GM19328 (cell line): ENCODE measurements around the gene CYRIA.

Experiments used
- ATAC-seq: cut with Tn5 transposase; IDR thresholded peaks from one replicate; pipeline ENCODE4 v1.9.1; 2021; ENCODE audit warnings: mild to moderate bottlenecking, moderate library complexity; ENCODE audit not compliant: unreplicated experiment

The CYRIA gene

DNA sequence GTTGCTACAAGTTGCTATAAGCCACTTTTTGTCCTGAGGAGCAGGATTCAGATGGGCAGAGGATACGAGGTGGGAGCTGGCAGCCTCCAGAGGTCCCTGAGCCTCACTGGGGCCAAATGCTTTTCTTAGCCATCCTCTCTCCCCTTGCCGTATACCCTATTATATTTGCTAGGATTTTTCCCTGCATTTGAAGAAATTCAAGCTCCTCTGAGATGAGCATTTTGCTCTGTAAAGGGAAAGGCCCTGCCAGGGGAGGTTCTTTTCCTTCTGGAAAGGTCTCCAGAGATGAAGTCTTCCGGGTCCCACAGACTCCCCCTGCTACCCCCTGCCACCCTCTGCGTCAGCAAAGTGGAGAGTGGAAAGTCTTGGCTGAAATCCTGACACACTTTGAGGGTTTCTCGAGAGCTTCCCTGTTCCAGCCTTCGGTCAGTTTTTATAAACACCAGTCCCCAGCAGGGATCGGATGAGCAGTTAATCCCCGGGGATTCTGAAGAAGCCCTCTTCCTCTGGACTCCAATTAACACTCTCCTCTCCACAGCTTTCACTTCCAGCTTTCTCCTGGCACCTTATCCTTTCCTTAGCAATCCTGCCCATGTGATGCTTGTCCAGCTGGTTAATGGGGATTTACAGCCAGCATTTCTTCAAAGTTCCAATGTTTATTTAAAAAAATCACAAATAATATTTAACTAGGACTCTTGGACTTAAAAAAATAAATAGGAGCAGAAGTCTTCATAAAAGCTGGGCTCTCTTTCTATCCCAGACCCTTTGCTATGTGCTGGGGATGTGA, 13.1 kb downstream of the CYRIA start:
- ATAC-seq: no peak

DNA sequence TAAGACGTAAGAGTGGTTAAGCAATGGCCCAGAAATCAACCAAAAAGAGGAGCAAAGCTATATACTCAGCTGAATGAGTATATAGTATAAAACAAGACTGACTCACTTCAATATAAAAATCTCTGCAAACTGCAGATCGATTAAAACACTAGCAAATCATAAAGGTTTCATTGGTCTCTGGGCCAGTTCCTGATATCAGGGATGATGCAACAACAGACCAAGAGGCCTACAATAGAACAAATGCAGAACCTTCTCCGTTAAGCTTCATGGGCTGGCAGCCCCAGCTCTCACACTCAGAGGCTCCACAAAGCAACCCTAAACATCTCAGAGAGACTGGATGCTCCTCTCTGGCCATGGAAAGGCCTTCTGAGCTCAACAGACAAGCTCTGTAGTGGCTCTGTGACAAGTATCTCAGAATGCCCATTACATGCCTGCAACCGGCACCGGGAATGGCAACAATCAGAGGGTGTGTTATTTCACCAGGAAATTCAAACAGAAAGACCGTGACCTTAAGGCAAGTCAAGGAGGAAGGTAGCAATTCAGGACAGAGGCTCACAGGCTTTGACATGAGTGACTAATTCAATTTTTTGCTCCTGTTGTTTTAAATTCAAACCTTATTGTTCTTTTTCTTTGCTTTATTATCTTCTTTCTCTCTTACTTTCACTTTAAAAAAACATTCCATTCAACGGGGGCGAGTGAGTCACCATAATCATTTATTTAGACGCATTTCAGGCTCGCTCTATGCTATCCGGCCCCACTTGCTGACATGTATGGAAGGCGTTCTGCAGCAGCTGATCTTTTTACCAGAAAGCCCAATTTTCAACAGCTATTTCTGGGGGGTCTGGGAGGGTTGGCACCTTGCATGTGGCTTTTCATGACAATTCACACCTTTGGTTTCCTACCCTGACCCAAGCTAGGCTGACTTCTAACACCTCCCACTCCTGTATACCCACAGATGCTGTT, 15.1 kb downstream of the CYRIA start:
- ATAC-seq: no peak

- ATAC-seq: no peak
These were observed 16.0 kb downstream of the CYRIA start for GRCh38 chr2:16649353-16650286.

DNA sequence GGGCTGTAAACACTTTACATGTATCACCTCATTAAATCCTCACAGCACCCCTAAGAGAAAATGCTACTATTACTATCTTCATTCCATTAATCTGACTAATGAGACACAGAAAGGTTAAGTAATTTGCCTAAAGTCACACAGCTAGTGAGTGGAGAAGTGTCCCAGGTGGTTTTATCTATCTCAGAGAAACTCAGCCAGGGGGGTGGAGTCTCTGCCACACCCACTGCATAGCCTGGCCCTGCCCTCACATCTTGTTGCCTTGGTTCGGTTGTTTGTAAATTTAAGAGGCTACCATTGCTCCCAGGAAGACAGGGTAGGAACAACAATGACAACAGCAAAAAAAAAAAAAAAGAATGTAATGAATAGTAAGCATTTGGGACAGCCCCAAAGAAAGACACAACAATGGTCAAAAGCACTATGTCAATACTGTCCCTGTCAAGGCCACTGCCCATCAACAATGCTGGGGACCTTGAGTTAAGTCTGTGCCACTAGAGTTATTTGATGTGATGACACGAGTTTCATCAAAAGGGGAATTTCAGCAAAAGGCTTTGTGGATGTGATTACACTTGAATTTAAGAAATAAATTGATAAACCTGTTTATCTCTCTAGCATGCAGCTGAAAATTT, 17.5 kb downstream of the CYRIA start:
- ATAC-seq: no peak

DNA sequence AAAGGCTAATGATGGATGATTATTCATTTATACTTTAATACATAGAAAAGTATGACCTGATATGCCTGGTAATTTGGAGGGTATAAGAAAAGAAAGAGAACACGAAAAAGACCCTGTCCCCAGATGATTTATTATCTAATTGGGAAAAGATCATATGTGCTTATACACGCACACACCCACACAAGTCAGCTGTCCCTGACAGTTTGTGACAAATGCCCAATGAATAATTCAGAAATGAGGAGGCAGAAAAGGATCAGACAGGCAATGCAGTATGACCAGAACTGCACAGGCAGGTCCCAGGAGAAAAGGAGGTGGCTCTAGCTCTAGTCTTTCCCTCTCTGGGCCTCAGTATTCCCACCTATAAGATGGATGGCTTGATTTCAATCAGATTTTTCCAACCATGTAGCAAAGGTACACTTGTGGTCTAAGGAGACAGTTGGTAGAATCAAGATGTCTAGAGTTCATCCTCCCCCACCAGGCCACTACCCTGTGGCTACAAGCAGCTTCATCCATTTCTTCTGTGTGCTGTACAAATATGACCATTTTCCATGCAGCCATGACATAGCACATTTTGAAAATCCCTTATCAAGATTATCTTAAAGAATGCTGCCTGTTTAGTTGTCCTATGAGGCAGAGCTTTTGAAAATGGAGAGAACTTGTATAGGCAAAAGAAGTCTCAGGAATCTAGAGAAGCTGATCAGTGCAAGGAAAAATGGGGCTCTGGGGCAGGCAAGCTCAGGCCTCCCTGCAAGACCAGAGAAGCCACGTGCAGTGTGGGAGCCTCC, 19.7 kb downstream of the CYRIA start:
- no peak for ATAC-seq

DNA sequence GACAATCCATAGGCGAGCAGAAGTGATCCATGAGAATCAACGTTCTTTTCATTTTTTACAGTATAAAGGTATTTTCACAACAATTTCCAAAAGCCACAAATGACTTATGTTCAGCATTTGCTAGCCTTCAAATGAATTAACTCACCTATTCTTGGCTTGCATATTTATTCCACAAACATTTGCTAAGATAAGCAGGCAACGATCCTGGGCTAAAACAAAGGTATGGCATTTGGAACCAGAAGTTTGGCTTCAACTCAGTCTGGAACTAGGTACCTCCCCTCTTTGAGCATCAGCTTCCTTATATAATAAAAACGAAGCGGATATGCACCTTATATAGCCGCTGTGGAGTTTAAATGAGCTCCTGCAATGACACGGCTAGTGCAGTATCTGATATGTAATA, 20.5 kb downstream of the CYRIA start:
- no peak for ATAC-seq

DNA sequence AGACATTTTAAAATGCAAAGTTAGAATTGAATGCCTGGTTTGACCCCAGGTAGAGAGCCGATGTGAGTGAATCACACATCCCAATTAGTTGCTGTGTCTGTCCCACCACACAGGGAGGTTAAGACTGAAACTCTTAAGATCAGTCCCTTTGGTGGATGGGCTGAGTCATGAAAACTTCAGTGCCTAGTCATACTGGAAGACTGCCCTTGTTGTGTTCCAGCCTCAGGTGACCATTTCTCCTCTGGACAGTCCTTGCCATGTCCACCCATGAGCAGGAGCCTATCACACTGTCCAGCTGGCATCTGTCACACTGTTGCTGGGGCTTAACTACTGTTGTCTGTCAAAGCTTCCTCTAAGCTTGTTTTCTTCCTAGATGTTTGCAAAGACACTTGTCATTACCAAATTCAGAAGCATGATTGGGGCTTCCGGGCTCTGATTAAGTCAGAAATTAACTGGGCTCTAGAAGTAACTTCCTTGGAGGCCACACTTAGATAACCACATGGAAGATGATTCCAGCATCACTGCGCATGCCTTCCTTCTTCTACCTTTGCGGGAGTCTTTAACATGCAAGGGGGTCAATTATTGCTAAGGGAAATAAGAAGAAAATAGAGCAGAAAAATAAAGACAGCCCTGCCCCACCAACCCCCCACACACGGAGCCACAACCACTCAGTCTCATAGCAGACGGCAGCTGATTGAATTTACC, 21.3 kb downstream of the CYRIA start:
- no peak for ATAC-seq

DNA sequence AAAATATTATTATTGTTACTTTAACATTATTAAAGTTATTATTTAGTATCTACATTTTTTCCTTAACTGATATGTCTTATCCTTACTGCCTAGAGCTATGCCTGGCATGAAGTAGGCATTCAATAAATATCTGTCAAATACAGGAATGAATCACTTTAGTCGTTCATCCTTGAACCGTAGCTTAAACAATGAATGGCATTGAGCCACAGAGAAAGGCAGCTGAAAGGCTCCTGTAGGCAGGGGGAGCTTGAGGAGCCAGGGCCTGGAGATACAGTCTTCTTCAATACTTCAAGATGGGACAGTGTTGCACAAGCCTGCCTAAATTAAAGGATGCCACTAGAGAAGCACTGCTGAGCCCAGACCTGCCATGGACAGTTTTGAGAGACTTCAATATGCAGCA, 22.5 kb downstream of the CYRIA start:
- no peak for ATAC-seq

DNA sequence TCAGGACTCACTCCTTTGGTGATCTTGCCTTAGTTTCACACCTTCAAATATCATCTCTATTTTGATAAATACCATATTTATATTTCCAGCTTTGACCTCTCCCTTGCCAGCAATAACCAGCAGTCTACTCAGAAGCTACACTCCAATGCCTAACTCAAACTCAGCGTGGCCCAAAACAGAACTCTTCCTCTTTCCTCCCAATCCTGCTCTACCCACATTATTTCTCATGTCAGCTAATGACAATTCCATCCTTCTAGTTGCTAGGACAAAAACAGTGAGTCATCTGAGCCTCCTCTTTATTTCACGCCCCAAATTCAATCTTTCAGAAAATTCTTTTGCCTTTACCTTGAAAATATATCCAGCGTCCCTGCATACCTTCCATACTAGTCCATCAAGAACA, 23.5 kb downstream of the CYRIA start:
- no peak for ATAC-seq

- ATAC-seq: no peak
These were observed 24.1 kb downstream of the CYRIA start for GRCh38 chr2:16641509-16641908.

DNA sequence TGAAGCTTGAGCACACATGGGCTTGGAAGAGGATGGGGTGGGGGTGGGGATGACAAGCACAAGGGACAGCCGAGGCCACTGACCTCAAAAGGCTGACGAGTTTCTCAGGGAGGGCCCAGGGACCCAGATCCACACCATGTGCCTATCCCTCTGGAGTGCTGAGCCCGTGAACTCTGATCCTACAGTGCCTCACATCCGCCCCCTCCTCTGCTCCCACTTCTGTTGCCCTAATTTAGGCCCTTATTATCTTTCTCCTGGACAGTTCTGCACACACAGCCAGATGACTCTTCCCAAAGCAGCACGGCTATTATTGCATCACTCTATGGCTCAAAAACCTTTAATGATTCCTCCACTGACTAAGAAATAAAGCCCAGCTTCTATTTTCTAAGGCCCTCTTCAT, 24.8 kb downstream of the CYRIA start:
- no peak for ATAC-seq

DNA sequence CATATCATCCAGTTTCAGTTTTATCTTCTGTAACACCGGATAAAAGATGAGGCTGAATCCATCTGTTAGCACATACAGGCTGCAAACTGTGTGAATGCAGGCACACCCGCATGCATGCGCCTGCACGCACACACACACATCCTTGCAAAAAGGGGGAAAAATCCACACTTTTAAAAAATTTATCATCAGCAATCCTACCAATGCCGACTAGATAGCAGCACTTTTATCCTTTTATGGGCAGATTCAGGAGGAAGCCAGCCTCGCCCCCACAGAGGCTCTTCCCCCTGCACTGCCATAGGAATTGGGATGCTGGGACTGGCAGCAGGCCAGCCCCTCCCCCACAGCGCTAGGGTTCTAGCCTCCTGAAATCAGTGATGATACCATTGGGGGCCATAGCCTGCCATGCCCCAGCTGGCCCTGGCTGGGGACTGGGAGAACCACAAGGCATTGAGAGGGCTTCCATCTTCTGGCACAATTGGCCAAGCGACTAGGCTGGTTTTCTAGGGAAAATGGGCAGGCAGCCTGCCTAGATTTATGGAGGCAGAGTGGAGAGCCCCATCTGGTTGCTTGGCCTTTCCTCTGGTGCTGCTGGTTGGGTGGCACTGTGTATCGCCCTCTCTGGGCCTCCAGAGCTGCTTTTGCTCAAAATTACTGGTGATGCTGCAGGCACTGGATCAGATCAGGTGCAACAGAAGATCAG, 25.5 kb downstream of the CYRIA start:
- ATAC-seq: no peak

GRCh38 chr2:16639431-16639830, 26.2 kb downstream of the CYRIA start:
- ATAC-seq: no peak

DNA sequence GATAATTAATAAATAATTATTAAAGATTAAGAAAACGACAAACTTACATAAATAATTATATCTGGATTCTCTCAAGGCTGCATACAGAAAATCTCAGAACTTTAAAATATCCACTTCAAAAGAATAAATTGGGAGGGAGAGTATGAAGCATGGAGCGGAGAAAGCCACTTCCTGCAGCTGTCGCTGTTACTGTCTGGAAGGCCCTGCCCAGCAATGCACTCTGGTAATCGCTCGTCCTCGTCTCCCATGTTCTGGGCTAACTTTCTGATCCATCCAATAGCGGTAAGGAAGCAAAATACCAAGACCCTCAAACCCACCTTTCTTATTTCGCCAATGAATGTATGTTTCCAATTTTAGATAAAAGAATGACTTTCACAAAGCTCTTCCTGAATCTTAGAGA, 26.7 kb downstream of the CYRIA start:
- ATAC-seq: no peak

GRCh38 chr2:16637304-16637703, 28.3 kb downstream of the CYRIA start:
- no peak for ATAC-seq

GRCh38 chr2:16635791-16636699, 29.6 kb downstream of the CYRIA start:
- ATAC-seq: no peak

GRCh38 chr2:16633621-16634430, 31.8 kb downstream of the CYRIA start:
- ATAC-seq: no peak
